ENCODE results near the gene KRTAP22-1.

GRCh38 chr21:30615199-30615598, 14.3 kb downstream of the KRTAP22-1 start:
- TF ChIP-seq, protein P1, sequence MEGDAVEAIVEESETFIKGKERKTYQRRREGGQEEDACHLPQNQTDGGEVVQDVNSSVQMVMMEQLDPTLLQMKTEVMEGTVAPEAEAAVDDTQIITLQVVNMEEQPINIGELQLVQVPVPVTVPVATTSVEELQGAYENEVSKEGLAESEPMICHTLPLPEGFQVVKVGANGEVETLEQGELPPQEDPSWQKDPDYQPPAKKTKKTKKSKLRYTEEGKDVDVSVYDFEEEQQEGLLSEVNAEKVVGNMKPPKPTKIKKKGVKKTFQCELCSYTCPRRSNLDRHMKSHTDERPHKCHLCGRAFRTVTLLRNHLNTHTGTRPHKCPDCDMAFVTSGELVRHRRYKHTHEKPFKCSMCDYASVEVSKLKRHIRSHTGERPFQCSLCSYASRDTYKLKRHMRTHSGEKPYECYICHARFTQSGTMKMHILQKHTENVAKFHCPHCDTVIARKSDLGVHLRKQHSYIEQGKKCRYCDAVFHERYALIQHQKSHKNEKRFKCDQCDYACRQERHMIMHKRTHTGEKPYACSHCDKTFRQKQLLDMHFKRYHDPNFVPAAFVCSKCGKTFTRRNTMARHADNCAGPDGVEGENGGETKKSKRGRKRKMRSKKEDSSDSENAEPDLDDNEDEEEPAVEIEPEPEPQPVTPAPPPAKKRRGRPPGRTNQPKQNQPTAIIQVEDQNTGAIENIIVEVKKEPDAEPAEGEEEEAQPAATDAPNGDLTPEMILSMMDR (IDR thresholded peaks at IDR 0.05): no peak
- TF ChIP-seq POLR2AphosphoS5 (IDR thresholded peaks at IDR 0.05) (no peak), EP300 (IDR thresholded peaks at IDR 0.05; ENCODE audit: low read depth) (no peak), POLR2A (IDR thresholded peaks at IDR 0.05) (no peak)

All from transverse colon (tissue), 4 donors.